Activated CD8-positive, alpha-beta memory T cell treated with anti-CD3 and anti-CD28 coated beads, Interleukin-2, amount 50 U/mL, for 24 hours (primary cell): Measurements from ENCODE around the gene IRAK1.
"Not testable (repeated sequence)": the region's sequence is repeated elsewhere in the genome, so short reads cannot be mapped to it uniquely, and the experiment has no call there.

ENCODE experiments used
- DNase-seq: peaks from one replicate; pipeline ENCODE4 v3.0.0-alpha.2; 2020; ENCODE audit errors: extremely low read depth

Gene IRAK1

DNA sequence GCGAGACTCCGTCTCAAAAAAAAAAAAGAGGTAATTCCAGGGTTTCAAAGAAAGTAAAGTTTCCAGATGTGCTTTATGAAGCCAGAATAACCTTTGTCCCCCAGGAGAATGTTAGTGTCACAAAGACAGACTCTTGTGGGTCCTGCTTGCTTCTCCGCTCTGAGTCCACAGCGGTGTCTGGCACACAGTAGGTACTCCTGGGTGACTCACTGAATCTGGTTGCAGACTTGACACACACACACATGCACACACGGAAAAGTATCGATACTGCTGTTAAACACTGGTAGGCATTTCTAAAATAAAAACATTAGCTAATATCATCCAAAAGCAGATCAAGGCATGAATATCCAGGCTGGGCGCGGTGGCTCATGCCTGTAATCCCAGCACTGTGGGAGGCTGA lies 24.2 kb downstream of the IRAK1 start:
- no peak for DNase-seq

DNA sequence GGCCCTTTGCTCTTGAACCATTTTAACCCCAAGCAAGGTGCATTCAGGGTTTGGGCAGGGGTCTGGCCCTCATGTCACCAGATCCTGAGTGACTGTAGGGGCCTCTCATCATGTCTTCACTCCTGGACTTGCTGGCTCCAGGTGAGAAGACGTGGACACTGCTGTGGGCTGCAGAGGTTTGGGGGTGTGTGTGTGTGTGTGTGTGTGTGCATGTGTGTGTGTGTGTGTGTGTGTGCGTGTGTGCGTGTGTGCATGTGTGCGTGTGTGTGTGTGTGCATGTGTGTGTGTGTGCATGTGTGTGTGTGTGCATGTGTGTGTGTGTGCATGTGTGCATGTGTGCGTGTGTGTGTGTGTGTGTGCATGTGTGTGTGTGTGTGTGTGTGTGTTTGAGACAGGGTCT lies 25.3 kb downstream of the IRAK1 start:
- not testable (repeated sequence) for DNase-seq

GRCh38 chrX:153993978-153994377 lies 25.7 kb downstream of the IRAK1 start:
- DNase-seq: no peak

DNA sequence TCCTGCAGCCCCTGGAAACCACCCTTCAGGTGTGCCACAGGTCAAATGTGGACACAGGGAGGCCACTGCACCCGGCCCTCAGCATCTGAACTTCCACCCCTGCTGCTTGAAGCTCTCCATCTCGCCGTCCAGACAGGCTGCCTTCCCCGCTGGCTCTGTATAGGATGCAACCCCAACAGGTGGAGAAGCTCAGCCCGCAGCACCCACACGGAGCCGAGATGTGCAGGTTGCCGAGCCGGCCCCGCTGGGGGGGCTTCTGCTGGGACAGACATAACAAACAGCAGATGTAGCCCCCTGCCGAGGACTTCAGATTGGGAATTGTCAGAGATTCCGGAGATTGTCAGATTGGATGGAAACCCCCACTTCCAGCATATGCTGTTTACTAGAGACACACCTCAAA lies 26.6 kb downstream of the IRAK1 start:
- no peak for DNase-seq

DNA sequence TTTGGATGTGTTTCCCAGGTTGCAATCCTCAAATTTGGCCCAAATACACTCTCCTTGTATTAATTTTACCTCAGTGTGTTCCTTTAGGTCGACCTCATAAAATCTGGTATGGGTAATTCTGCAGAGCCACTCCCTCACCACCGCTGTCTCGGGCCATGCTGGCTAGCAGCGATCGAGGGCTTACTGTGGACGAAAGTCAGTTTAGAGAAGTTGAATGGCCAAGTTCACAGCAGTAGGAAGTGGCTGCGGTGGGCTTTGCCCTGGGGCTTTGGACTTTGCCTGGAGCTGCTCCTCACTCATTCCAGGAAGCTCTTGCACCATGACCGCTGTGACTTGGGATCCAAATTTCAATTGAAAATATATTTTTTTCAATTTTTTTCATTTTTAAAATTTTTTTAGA lies 27.5 kb downstream of the IRAK1 start:
- no peak for DNase-seq

GRCh38 chrX:153991013-153991580 lies 28.6 kb downstream of the IRAK1 start:
- DNase-seq: no peak

DNA sequence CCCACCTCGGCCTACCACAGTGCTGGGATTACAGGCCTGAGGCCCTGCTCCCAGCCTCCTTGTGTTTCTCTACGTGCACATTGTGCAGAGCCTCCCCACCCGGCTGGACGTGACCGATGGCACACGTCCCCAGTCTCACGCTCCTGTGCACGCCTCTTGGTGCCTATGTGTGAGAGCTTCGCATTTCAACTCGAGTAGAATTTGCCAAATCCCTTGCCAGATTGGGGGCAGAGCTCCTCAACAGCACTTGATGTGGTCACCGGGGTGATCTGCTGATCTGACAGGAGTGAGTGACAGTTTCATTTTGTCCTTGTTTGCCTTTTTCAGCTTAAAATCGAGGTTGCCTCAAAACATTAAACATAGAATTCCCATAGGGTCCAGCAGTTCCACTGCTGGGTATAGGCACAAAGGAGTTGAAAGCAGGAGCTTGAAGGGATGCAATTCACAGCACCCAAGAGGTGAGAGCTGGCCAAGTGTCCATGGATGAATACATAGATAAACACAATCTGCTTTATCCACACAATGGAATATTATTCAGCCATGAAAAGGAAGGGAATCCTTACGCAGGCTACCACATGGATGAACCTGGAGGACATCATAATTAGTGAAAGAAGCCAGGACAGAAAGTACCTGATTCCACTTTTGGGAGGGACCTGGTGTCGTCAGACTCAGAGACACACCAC lies 29.6 kb downstream of the IRAK1 start:
- no peak for DNase-seq

DNA sequence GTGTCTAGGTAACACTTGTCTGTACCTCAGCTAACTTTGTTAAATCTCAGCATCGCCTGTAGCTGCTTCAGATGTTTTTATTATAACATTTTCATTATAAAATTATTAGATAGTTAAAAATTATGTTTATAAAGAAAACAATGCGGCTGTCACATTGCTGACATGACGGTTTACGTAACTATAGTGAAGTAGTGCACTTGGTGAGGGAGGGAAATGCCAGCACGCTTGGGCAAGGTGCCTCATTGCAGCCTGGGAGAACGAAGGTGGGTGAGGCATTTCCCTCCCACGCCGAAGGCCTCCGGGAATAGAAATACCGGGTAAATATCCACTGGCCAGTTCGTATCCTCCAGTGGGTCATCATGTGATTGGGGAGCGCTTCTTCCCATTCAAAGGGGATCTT lies 31.2 kb downstream of the IRAK1 start:
- no peak for DNase-seq

GRCh38 chrX:153984351-153985178 lies 35.1 kb downstream of the IRAK1 start:
- no peak for DNase-seq

GRCh38 chrX:153983321-153983801 lies 36.3 kb downstream of the IRAK1 start:
- DNase-seq: no peak

DNA sequence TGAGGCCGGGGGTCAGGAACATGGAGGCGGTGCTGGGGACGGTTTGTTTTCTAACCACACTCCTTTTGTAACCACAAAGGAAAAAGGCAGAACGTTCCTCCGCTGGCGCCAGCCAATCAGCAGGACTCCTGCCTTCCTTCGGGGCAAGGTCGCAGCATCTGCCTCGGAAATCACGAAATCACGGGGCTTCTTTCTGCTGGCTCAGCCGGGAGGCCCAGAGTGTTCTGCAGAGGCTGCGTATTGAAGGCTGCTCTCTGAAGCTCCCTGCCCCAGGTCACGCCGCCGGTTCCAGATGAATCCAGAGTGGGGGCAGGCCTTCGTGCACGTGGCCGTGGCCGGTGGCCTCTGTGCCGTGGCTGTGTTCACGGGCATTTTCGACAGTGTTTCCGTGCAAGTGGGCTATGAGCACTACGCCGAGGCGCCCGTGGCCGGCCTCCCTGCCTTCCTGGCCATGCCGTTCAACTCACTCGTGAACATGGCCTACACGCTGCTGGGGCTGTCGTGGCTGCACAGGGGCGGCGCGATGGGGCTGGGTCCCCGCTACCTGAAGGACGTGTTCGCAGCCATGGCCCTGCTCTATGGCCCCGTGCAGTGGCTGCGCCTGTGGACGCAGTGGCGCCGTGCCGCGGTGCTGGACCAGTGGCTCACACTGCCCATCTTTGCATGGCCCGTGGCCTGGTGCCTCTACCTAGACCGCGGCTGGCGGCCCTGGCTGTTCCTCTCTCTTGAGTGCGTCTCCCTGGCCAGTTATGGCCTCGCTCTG lies 37.8 kb downstream of the IRAK1 start:
- DNase-seq: no peak

- no peak for DNase-seq
Measured at GRCh38 chrX:153981231-153981630, 38.5 kb downstream of the IRAK1 start.

DNA sequence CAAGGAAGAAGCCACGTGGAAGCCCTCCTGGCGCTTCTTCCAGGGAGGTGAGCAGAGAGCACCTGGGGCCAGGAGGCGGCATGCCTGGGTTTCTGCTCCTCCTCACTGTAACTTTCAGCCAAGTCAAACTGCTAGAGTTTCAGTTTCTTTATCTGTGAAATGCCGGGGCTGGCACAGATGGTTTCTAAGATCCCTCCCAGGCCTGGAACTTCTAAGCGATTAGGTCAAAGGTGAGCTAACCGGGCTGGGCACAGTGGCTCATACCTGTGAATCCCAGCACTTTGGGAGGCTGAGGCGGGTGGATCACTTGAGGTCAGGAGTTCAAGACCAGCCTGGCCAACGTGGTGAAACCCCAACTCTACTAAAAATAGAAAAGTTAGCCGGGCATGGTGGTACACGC lies 39.3 kb downstream of the IRAK1 start:
- DNase-seq: not testable (repeated sequence)

- DNase-seq: no peak
Measured at GRCh38 chrX:153974726-153975286, 44.9 kb downstream of the IRAK1 start.

GRCh38 chrX:153974003-153974725 lies 45.5 kb downstream of the IRAK1 start:
- no peak for DNase-seq

DNA sequence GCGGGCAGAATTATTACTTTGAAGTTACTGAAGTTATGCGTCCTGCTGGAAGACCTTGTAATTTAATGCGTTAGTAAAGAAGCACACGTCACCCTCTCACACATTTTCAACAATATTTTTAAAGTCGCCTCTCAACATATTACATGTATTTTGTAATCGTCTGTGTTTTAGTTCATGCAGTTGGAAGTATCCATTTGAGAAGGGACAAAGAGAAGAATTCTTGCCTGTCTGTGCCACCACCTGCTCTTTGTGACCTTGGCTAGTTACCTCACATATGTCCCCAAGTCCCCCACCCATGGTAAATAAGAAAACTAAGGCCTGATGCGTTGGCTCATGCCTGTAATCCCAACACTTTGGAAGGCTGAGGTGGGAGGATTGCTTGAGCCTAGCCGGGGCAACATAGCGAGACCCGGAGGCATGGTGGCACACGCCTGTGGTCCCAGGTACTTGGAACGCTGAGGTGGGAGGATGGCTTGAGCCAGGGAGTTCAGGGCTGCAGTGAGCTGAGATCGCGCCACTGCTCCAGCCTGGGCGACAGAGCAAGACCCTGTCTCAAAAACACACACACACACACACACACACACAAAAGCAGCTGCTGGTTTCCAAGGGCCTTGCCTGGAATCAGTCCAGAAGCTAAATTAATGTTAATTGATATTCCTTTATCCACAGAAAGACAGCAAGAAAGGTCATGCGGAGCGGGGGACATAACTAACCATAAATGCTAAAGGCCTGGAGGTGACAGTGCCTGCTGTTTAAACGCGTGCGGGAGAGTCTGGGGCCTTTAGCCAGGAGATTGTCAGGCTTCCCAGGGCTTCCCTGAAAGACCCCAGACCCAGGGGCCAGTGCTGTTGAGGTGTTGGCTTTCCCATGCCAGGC lies 46.3 kb downstream of the IRAK1 start:
- no peak for DNase-seq

- no peak for DNase-seq
Measured at GRCh38 chrX:153972368-153973126, 47.2 kb downstream of the IRAK1 start, which contains the start of gene TMEM187. TSS of gene TMEM187 (plus strand) at chrX:153972754. CDS start at chrX:153982063, 9,309 bp downstream.

DNA sequence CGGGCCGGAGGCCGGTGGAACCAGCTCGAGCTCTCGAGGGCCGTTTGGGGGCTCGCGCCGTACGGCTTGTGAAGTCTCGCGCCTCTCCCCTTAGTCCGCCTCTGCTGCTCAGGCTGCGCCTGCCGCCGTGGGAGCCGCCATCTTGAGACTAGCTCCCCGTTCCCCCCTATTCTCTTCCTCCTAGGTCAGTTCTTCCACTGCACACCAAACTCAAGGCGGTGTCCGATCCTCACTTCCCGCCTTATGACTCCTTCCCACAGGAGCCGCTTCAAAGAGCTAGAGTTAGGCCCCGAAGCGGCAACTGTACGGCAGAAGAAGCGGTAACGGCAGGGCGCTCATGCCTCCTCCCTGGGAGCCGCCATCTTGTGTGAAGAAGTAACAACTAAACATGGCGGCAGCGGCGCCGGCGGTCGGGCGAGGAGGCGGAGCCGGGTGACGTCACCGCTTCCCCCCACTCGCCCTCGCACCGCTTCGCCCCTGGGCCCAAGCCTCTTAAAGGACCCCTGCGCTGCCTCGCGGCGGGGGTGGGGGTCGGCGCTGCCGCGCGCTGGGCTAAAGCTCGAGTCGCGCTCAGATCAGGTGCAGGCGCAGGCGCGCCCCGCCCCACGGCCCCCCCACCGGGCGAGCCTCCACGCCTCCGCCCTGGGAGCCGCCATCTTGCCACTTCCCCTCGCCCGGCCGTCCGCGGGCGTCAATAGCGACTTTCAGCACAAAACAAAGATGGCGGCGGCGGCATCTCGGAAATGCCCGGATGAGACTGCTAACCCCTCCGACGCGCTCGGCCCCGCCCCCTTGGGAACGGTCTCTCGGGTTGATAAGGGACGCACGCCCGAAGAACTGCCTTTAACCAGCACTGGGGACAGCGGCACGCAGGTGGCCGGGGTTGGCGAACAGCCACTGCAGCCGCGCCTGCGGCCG lies 48.0 kb downstream of the IRAK1 start, which contains the start of gene HCFC1:
HCFC1 (minus strand) TSS at position 369 of the 918 bp plus-strand sequence. CDS start 978 bp downstream, outside the sequence.
- DNase-seq: no peak
